Activated CD4-positive, CD25-positive, alpha-beta regulatory T cell treated with anti-CD3 and anti-CD28 coated beads, Interleukin-2, amount 50 U/mL, for 24 hours (primary cell): ENCODE data around the gene WNK1.
"Not testable (repeated sequence)": the region's sequence is repeated elsewhere in the genome, so short reads cannot be mapped to it uniquely, and the experiment has no call there.

Source experiments
- ATAC-seq, 2 donors: fragments of 150-1000 bp; cut with Tn5 transposase; one replicate each; pipeline ENCODE4 v1.10.0; 2021; ENCODE audit warnings: mild to moderate bottlenecking in 1 of 2, moderate library complexity in 1 of 2

The WNK1 gene

DNA sequence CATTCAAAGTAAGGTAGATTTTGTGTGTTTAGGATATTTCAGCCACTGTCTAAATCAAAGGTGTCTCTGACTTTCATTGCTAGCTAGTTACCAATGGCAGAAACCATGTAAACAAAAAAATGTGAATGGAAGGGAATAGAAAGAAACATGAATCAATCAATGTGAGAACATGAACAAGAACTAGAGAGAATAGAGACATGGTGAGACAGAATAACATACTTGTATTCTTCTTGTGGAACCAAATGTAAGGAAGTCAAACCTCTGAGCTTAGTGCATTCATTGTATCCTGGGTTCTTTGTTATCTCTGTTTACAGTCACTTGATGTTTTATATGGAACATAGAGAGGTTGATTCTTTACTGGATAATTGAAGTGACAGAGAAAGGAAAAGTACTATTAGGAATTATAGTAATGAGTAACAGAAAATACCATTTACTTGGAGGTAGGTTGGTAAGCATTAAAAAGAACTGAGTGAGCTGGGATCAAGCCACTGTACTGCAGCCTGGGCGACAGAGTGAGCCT is 2.6 kb upstream of the WNK1 start:
- ATAC-seq: no peak

DNA sequence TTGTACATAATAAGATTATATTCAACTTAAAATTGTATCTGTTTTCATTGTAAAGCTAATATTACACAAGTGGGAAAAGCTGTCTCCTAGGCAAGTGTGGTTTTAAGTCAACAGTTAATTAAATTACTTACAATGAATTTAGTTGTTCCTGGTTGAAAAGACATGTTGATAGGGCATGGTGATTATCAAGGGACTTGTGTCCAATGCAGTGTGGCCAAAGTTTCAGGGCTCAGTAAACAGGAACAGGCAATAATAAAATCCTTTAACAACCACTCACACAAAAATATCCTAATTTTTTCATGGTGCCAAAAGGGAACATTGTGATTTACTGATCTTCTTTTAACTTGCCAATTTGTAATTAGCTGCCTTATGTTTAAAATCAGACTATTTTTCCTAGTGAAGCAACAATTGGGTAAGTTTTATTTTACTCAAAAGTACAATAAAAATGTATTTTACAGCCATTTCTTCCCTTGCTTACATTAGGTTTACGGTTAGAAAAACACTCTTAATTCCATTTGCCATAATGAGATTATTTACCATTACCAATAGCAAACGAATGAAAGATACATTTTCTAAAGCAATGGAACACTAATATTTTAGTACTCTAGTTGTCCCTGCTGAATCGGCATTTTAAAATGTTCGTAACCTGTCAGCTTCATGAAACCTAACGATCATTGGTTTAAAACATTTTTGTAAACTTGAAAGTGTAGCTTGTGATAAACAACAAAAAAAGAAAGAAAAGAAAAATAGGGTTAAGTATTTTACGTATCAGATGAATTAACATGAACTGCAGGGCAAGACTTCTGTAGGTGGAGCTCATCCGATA is 1.8 kb upstream of the WNK1 start:
- no peak for ATAC-seq

DNA sequence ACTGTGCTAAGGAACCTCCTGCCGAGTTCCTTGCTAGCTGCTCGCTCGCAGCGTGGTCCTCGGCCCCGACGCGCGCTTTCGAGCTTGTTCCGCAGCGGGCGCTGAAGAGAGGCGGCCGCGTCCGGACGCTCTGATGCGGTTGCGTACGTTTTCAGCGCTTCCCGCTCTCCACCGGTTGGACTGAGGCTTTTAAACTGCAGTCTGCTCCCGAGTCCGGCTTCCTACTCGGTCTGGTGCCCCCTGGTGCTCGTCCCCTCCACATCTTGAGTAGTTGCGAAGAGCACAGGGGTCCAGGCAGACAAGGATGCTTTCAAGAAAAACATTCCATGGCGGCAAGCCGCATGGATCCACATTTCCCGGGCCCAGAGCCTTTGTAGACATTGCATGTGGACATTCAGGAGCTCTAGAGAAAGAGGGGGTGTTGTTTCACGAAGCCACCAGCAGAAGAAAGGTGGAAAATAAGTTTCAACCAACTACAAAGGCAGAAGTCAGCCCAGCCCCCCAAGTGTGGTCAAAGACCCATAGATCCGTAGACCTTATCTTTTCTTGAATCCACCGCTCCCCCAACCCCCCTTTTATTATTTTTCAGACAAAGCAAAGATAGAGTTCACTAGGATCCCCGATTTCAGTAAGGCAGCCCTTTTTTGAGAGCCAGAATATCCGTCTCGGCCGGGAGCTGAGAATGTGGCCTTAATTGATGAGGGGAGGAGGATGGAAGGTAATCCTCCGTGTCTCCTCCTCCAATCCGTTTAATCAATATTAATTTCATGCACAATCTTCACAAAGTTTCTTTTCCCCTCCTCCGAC is 984 bp upstream of the WNK1 start:
- peak; percentile 44 to 49 for ATAC-seq

GRCh38 chr12:752695-753610 is 574 bp downstream of the WNK1 start:
- ATAC-seq: peak; percentile 15 to 21

DNA sequence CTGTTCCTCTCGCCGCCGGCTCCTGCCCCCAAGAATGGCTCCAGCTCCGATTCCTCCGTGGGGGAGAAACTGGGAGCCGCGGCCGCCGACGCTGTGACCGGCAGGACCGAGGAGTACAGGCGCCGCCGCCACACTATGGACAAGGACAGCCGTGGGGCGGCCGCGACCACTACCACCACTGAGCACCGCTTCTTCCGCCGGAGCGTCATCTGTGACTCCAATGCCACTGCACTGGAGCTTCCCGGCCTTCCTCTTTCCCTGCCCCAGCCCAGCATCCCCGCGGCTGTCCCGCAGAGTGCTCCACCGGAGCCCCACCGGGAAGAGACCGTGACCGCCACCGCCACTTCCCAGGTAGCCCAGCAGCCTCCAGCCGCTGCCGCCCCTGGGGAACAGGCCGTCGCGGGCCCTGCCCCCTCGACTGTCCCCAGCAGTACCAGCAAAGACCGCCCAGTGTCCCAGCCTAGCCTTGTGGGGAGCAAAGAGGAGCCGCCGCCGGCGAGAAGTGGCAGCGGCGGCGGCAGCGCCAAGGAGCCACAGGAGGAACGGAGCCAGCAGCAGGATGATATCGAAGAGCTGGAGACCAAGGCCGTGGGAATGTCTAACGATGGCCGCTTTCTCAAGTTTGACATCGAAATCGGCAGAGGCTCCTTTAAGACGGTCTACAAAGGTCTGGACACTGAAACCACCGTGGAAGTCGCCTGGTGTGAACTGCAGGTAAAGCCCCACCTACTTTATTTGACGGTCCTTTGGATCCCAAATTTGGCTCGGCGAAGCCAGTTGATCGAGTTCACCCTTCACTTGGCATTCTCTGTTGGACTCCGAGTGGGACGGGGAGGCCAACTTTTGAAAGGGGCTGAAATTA is 1.5 kb downstream of the WNK1 start:
- no peak for ATAC-seq

GRCh38 chr12:754473-754820 is 2.1 kb downstream of the WNK1 start:
- no peak for ATAC-seq

DNA sequence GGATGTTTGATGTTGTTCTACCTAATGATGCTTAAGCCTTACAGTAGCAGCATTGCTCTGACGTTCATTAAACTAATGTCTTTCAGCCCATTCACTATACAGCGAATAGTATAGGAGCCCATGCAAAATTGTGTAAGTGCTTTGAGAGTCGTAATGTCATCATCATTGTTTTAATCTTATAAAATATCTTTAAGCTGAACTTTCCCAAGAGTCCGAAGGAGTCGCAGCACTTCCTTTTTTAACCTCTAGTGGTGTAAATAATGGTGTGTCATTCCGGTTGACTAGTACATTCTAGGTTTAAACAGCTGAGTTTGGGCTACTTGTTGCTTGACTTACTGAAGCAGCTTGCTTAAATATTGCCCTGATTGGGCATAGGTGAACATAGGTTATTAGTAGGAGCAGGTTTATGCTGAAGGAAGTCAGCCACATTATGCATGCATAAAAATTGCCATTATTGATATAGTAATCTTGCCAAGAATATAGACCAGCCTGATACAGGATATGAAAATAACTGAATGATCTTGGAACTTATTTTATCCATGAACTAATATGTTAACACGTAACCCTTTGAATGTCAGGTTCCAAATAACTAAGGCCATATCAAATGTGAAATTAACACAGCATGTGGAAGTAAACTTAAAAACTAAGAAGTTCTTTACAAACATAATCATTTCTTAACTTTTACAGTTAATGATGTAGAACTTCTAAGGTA is 2.6 kb downstream of the WNK1 start:
- peak; percentile 11 to 18 for ATAC-seq

DNA sequence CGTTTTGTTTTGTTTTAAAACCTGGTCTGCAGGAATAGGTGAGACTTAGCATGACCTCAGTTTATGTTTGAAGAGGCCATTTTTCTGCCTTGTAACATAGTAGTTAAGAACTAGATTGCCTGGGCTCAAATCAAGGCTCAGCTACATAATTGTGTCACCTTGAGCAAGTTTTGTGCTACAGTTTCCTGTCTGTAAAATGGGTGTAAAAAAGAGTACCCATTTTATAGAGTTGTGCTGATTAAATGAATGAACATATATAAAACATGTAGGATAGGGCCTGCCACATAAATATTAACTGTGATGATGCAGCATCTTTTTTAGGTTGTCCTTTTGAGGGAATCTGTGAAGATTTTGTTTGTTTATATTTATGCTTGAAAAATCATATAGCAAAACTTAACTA is 7.2 kb downstream of the WNK1 start:
- no peak for ATAC-seq

- ATAC-seq: no peak
Observed at GRCh38 chr12:761256-761655, 8.9 kb downstream of the WNK1 start.

- peak in 1 of 2 donors; percentile 22 for ATAC-seq
Observed at GRCh38 chr12:765840-766239, 13.5 kb downstream of the WNK1 start.

DNA sequence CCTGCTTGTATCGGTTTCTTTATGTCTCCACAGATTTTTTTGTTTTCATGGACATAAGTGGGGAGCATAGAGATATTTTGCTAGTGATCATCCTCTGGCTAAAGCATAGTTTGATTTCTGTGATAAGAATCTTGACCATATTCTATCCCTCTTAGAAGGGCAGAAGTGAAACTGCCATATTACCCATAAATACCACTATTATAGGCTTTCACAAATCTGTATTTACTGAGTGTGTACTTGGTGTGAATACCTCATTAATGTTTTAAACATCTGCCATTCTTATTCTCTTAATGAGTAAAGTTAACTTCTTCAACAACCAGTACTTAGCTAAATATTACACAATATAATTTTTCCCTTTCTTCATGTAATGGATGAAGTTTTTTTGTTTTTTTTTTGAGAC is 16.1 kb downstream of the WNK1 start:
- ATAC-seq: no peak

DNA sequence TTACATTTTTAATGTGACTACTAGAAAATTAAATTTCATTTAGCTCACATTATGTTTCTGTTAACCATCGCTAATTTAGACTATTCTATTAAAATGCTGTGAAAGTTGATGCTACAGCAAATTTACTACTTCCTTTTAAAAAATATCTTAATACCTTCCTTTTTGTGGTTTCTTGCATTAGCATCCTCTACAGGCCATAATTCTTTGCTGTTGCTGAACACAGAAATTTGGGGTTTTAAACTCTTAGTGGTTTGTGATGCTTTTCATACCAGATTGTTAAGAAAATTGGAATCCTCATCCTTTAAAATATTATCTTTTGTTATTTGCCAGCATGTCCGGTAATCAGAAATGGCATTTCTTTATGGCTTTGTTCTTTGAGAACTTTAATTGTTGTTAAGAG is 18.1 kb downstream of the WNK1 start:
- no peak for ATAC-seq

DNA sequence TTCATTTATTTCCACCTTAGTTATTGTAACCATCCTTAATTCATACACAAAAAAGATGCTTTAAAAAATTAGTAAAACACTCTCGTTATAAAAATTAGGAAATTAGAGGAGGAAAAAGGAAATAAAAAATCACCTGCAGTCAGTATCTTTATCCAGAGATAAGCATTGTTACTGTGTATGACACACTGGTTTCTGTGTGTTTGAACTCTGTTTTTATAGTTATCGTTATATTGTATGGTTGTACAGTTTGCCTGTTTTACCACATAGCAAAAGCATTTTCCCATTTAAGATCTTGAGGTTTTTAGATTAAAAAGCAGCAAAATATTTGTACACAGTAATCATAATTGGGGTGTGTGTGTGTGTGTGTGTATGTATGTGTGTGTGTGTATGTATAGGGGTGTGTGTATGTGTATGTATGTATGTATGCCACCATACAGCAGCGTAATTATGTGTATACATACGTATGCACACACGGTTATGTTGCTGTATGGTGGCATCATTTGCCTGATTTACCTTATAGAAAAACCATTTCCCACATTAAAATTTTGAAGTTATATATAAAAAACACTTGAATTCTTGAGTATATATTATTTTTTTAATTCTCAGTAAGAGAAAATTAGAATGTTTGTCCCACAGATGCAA is 19.8 kb downstream of the WNK1 start:
- ATAC-seq: no peak

DNA sequence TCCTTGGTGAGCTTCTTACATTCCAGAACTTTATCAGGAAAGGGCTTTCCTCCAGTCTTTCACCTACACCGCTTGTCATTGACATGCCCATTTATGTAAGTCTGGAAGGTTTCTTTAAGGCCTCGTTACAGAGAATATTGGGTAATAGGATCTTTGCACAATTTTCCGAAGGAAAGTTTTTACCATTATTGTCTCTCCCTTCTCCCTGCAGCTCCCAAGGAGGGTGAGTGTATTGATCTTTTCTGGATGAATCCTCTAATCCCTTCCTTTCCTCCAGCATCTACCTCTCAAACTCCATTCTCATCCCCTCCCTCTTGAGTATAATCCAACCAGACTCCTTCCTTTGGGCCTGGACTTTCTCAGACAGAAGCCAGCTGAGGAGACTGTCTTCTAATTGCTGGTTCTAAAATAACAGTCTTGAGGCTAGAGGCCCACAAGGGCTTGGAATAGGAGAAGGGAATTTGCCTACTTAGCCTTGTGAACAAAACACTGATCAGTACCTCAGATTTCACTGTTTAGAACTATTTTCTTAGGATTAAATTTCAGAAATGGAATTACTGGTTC is 21.8 kb downstream of the WNK1 start:
- ATAC-seq: no peak

- not testable (repeated sequence) for ATAC-seq
Observed at GRCh38 chr12:775973-776771, 23.8 kb downstream of the WNK1 start.

- ATAC-seq: peak; percentile 28 to 29
Observed at GRCh38 chr12:776772-777373, 24.5 kb downstream of the WNK1 start.

- ATAC-seq: no peak
Observed at GRCh38 chr12:777550-778047, 25.2 kb downstream of the WNK1 start.

DNA sequence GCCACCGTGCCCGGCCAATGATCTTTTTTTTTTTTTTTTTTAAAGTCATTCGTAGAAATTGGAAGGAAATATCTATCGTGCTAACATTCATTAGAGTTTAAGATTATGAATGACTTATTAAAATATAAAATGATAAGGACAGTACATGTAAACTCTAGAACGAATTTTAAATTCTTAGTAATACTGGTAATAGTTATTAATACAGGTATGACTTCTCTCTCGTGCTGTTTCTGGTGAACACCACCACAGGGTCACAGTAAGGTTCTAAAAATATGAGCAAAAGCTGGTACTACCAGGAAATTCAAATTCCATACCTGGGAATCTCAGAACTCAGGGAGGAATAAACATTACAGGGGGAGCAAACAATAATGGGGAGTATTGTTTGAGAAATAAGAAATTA is 26.2 kb downstream of the WNK1 start:
- peak; percentile 58 to 73 for ATAC-seq
